ENCODE results near the gene TKT. TPM values are rescaled to one million over a fixed set of nuclear protein-coding genes. Genes with fewer than 3 reads are reported as not detected.

Gene TKT
- total RNA-seq, 1 experiment from 2014 or later = 339 TPM

- no peaks in the 10 kb centered on the region for H3K27me3 Mint-ChIP-seq (ENCODE audit: insufficient read depth, unreplicated experiment)
- H3K36me3 Mint-ChIP-seq (ENCODE audit: insufficient read depth, unreplicated experiment) = peaks cover 86% of the 10 kb centered on the region
- CTCF ChIA-PET = no interaction called here
Measured at GRCh38 chr3:53227993-53228885, 27.6 kb downstream of the TKT start.

GRCh38 chr3:53226841-53227407 is 28.9 kb downstream of the TKT start:
- Histone ChIP-seq H3K36me3 (ENCODE audit: control insufficient read depth, insufficient read depth, low read length) (peaks cover 5% of the 10 kb centered on the region), H3K27me3 (replicated peaks; ENCODE audit: control insufficient read depth, insufficient read depth, low read length) (no peaks in the 10 kb centered on the region), H3K9me3 (no peaks in the 10 kb centered on the region), H3K4me1 (no peaks in the 10 kb centered on the region), H3K4me3 (ENCODE audit: low read depth, low read length) (no peak overlapping the region)
- CTCF ChIA-PET = no interaction called here
- Mint-ChIP-seq H3K27ac (ENCODE audit: unreplicated experiment) (no peak overlapping the region), H3K36me3 (ENCODE audit: insufficient read depth, unreplicated experiment) (peaks cover 83% of the 10 kb centered on the region), H3K9me3 (ENCODE audit: unreplicated experiment) (no peaks in the 10 kb centered on the region), H3K27me3 (ENCODE audit: insufficient read depth, unreplicated experiment) (no peaks in the 10 kb centered on the region), H3K4me1 (ENCODE audit: low read depth, unreplicated experiment) (no peaks in the 10 kb centered on the region), H3K4me3 (ENCODE audit: unreplicated experiment) (no peak overlapping the region)
- no TSS peak for BruUV-seq (replicated peaks)
- DNase-seq = peak in 1 of 2 experiments; percentile 17
- TF ChIP-seq CTCF (IDR thresholded peaks at IDR 0.05; ENCODE audit: insufficient read depth in 1 of 2, low read depth in 1 of 2, low read length in 1 of 2, severe bottlenecking in 1 of 2, unreplicated experiment in 1 of 2) = no peak
- POLR2A ChIA-PET = no interaction called here
- intact Hi-C loops (cut with micrococcal nuclease; ENCODE audit: unreplicated experiment) = no loop called here

More at GRCh38 chr3:53227993-53228885, 27.6 kb downstream of the TKT start:
- Histone ChIP-seq H3K36me3 (ENCODE audit: control insufficient read depth, insufficient read depth, low read length) (peaks cover 5% of the 10 kb centered on the region), H3K4me1 (no peaks in the 10 kb centered on the region), H3K9me3 (no peaks in the 10 kb centered on the region), H3K4me3 (ENCODE audit: low read depth, low read length) (no peak overlapping the region), H3K27me3 (replicated peaks; ENCODE audit: control insufficient read depth, insufficient read depth, low read length) (no peaks in the 10 kb centered on the region)
- TF ChIP-seq CTCF (IDR thresholded peaks at IDR 0.05; ENCODE audit: insufficient read depth in 1 of 2, low read depth in 1 of 2, low read length in 1 of 2, severe bottlenecking in 1 of 2, unreplicated experiment in 1 of 2) = no peak
- POLR2A ChIA-PET = no interaction called here
- H3K4me3 Mint-ChIP-seq (ENCODE audit: unreplicated experiment) = no peak overlapping the region
- DNase-seq = peak in 1 of 2 experiments; percentile 22
- no TSS peak for BruUV-seq (replicated peaks)
- intact Hi-C loops (cut with micrococcal nuclease; ENCODE audit: unreplicated experiment) = no loop called here
- H3K27ac Mint-ChIP-seq (ENCODE audit: unreplicated experiment) = no peak overlapping the region
- H3K4me1 Mint-ChIP-seq (ENCODE audit: low read depth, unreplicated experiment) = no peaks in the 10 kb centered on the region
- H3K9me3 Mint-ChIP-seq (ENCODE audit: unreplicated experiment) = no peaks in the 10 kb centered on the region

GRCh38 chr3:53226142-53226840 is 29.5 kb downstream of the TKT start:
- Mint-ChIP-seq H3K9me3 (ENCODE audit: unreplicated experiment) (no peaks in the 10 kb centered on the region), H3K4me3 (ENCODE audit: unreplicated experiment) (no peak overlapping the region), H3K27ac (ENCODE audit: unreplicated experiment) (no peak overlapping the region), H3K4me1 (ENCODE audit: low read depth, unreplicated experiment) (no peaks in the 10 kb centered on the region), H3K27me3 (ENCODE audit: insufficient read depth, unreplicated experiment) (no peaks in the 10 kb centered on the region), H3K36me3 (ENCODE audit: insufficient read depth, unreplicated experiment) (peaks cover 85% of the 10 kb centered on the region)
- POLR2A ChIA-PET = no interaction called here
- Histone ChIP-seq H3K4me3 (ENCODE audit: low read depth, low read length) (no peak overlapping the region), H3K4me1 (no peaks in the 10 kb centered on the region), H3K27me3 (replicated peaks; ENCODE audit: control insufficient read depth, insufficient read depth, low read length) (no peaks in the 10 kb centered on the region), H3K9me3 (no peaks in the 10 kb centered on the region), H3K36me3 (ENCODE audit: control insufficient read depth, insufficient read depth, low read length) (peaks cover 5% of the 10 kb centered on the region)
- CTCF ChIA-PET = interaction anchor here (0.6 to 0.7 kb wide), 2 partner anchors 19 to 30 kb away, joined by 3 to 4 read pairs; no protein-coding TSS in a partner anchor
- BruUV-seq (replicated peaks) = no TSS peak
- DNase-seq = peak in 1 of 2 experiments; percentile 22
- no peak for TF ChIP-seq CTCF (IDR thresholded peaks at IDR 0.05; ENCODE audit: insufficient read depth in 1 of 2, low read depth in 1 of 2, low read length in 1 of 2, severe bottlenecking in 1 of 2, unreplicated experiment in 1 of 2)
- intact Hi-C loops (cut with micrococcal nuclease; ENCODE audit: unreplicated experiment) = no loop called here

Data from Caco-2 (cell line).